ENCODE data around the gene WHRN. TPM values are rescaled to one million over a fixed set of nuclear protein-coding genes. Genes with fewer than 3 reads are reported as not detected.
A peak's percentile ranks its signal among the peaks of the same experiment; 100 is the strongest.

WHRN gene
- total RNA-seq, 1 experiment from 2014 or later: 2.0 TPM

DNA sequence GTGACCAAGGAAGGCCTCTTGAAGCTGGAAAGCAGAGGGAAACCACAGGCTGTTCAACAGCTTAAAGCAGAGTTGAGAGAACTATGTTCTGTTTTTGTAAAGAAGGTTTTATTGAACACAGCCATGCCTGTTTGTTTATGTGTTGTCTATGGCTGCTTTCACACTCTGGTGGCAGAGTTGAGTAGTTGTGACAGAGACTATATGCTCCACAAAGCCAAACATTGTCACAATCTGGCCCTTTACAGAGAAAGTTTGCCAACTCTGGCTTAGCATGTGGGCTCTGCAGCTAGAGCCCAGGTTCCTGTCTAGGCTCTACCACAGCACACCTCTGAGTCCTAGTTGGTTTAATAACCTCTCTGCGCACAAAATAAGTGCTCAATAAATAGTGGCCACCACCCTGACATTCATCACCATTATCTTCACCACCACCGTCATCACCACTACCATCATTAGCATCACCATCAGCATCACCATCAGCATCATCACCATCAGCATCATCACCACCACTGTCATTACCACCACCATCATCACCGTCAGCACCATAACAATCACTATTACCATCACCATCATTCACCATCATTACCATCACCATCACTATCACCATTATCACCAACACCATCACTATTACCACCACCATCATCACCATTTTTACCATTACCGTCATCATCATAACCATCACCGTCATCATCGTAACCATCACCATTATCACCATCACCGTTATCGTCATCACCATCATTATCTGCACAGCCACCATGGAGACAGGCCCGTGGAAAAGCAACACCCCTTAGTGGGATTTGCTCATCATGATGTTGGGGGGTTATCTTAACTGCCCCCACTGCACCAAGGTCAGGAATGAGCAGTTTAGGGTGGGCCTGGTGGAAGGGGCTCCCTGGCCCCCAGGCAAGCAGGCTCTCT lies 135.8 kb downstream of the WHRN start:
- DNase-seq (ENCODE audit: low read depth): no peak

DNA sequence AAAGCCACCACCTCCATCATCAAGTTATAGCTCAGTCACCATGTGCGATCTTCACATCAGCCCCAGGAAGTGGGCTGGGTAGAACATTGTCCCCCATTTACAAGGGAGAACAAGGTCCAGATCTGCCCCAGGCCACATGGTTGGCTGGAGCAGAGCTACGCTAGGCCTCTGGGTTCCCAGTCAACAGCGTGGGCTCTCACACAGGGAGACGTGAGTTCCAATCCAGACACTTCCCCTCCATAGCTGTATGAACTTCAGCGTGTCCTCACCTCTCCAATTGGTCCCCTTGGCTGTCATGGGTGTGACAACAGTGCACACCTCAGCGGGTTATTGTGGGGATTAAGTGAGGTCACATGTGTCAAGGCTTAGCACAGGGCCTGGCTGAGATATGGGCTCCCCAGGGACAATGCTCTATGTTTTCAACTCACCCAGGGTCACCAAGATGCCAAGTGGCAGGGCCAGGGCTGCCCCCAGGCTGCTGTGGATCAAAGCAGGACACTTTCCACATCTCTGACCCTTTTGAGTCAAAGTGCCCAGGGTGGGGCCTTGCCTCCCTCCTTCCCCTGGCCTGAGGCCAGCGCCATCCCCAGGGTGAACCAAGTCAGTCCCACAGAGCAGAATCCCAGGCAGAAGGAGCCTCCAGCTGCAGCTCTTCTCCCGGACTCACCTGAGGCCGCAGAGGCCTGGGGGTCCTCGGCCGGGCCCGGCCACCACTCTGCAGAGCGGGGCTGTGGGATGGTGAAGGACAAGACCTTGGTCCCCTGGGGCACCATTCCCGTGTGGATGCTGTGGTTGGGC lies 137.3 kb downstream of the WHRN start:
- DNase-seq (ENCODE audit: low read depth): no peak

DNA sequence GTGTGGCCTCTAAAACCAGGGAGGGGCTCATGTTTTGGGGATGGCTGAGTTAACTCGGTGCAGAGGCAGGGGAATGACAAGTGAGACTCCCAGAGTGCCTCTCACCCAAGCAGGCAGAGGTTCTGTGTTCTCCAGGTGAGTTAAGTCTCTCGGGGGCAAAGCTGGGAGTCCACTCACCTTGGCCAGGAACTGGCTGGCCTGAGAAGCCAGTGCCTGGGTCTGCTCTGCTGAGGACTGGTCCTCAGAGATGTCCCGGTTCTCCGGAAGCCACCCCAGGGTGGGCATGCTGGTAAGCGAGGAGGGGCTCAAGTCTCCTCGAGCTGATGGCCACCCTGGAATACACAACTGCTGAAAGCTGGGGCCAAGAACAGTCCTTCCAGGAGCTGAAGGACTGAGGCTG lies 137.9 kb downstream of the WHRN start:
- DNase-seq (ENCODE audit: low read depth): no peak

DNA sequence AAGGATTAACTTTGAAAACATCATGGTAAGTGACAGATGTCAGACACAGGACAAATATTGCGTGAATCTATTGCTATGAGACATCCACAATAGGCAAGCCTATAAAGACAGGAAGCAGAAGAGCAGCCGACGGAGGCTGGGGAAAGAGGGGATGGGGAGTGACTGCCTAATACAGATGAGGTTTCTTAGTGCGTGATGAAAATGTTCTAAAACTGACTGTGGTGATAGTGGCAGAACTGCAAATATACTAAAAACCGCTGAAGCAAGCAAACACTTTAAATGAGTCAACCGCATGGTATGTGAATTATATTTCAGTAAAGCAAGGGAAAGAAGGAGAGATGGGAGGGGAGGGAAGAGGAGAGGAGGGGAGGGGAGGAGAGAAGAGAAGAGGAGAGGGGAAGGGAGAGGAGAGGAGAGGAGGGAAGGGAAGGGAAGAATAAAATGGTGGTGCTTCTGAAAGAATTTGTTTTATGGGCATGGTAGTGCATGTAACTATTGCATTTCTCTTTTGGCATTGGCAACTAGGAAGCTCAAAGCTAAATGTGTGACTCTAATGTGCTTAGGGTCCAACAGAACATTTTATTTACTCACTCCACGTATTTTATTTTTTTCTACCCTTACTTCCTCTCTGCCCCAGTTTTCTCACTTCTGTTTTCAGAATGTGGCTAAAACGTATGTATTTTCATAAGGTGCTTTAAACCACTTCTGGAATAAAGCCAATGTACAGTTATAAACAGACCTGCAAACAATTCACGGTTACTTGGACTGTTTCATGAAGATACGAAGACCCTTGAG lies 138.7 kb downstream of the WHRN start:
- peak; percentile 88 for DNase-seq (ENCODE audit: low read depth)

DNA sequence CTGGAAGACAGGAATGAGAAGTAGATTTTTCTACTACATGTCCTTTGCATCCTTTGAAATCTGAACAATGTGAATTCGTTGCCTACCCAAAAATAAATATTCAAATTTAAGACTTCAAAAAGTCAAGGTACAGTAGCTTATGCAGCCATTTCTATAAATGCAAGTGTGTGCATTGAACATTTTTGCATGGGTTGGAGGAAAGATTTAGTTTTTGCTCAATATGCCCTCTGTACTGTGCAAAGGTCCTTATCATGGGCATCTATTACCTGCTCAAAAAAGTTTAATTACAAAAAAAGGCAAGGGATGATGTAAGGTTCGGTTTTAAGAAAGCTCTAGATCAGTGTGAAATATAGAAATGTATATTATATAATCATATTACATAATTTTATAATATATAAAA lies 140.1 kb downstream of the WHRN start:
- no peak for DNase-seq (ENCODE audit: low read depth)

DNA sequence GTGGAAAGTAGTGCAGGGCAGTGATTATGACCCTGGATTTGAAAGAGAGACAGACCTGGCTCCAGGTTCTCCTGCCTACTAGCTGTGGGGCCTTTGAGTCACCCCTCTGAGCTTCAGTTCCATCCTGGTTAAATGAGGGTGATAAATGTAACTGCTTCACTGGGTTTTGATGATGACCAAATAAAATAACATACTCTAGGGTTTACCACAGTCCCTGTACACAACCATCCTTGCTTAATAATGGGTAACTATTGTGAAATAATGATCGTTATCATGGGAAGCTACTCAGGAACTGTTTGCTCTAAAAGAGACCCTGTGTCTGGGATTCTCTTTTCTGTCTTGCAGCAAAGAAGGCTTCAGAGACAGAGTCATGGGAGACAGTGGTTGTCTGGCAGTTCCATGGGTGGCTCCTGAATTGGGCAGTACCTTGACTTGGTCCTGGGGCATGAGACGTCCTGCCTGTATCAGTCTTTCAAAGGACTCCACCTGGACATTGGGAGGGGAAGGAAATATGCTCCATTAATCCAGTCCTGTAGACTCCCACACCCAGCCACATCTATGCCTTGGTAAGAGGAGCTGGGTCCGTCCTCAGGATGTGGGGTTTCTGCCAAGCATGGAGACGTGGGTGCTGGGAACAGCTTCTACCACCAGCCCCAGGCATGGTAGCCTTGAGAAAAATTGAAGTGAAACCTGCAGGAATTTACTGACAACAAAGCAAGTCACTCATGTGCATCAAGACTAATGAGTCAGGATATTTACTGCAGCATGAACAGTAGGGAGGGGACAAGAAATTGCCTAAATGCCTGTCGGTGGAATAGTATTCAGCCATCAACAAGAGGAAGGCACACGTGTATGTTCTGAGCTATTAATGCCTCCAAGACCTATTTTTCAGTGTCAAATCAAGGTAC lies 140.9 kb downstream of the WHRN start:
- DNase-seq (ENCODE audit: low read depth): peak; percentile 66

DNA sequence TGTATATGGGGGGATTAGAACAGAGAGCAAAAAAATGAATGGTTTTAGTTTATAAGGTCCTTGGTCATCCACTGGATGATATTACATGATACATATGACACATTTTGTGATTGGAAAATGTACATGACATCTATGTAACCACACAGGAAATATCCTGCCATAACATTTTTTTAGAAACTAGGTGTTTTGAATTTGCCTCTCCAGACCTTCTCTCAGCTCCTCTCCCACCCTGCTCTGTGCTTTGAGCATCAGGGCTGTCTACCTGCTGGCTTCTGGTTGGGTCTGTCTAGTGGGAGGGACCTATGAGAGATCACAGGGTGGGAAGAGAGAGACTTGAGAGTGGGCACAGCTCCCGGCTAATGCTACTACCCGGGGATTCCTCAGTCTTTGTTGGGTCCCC lies 141.8 kb downstream of the WHRN start:
- no peak for DNase-seq (ENCODE audit: low read depth)

DNA sequence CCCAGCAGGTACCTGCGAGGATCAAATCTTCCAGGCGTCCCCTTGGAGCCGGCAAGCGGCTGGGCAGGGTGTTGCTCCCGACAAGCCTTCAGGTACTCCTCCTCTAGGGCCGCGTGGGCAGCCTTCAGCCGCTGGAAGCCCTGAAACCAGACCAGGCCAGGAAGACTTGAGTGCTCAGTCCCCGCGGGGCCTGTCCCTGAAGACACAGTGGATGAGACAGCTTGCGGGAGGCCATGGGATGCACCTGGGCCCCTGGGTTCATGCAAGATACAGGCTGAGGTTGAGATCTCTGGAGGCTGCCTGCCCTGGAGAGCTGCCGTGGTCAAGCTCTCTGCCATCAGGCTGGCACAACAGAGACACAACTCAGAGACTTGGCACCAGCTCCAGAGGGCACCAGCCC lies 142.9 kb downstream of the WHRN start:
- no peak for DNase-seq (ENCODE audit: low read depth)

DNA sequence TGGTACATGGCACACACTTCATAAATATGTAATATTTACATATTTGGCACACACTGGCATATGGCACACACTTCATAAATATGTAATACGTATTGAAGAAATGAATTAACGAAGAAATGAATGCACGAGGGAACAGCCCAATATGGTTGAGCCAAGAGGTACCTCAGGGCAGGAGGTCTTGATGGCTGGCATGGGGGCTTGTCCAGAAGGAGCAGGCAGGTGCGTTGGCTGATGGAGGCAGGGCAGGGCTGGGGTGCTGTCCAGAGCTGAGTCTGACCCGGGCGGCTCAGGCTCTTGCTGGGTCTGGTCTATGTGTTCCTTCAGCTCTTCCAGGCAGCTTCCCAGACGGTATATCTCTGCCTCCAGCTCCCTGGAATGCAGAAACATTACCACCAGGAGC lies 143.7 kb downstream of the WHRN start:
- DNase-seq (ENCODE audit: low read depth): no peak

DNA sequence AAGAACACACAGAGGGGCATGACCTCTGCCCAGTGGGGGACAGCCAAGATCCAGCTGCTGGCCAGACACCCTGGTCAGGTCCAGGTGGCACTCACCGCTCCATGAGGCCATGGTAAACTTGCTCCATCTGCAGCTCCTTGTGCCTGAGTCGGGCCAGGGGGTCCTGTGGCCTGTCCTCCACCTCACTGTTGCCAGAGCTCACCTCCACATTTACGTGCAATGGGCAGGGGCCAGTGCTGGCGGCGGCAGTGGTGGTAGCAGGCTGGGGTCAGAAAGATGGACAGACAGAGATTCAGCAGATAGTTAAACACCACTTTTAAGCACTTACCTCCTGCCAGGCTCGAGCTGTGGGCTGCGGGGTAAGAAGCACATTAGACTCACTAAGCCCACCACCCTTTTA lies 145.5 kb downstream of the WHRN start:
- DNase-seq (ENCODE audit: low read depth): no peak

DNA sequence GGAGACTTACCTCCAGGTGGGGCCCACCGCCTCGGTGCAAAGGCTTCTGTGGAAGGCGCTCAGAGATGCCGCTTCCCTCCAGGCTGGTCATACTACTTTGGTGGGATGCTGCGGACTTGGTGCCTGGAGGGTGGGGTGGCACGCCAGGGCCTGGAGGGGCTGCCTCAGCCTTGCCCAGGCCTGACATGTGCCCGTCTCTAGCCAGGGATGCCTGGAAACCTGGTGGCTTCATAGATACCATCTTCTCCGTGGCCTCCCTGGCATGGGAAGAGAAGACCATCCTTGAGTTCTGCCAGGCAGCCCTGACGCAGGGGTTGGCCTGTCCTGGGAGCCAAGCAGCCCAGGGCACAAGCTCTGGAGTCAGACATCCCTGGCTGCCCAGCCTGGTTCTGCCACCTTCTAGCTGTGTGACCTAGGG lies 147.4 kb downstream of the WHRN start:
- DNase-seq (ENCODE audit: low read depth): no peak

DNA sequence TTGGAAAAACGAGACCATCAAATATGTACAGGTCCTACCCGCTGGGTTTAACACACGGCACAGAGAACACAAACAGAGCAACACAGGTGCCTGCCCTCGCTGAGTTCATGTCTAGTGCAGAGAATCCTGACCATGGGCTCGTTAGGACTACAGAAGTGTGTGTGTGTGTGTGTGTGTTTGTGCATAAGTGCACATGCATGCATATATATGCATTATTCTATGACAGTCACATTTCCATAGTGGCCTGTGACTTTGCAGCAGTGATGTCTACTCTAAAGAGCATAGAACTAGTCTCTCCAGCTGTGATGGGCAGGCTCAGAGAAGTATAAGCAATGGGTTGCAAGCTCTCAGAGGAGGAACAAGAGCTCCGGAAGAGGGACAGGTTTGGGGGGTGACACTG lies 147.9 kb downstream of the WHRN start:
- DNase-seq (ENCODE audit: low read depth): no peak

DNA sequence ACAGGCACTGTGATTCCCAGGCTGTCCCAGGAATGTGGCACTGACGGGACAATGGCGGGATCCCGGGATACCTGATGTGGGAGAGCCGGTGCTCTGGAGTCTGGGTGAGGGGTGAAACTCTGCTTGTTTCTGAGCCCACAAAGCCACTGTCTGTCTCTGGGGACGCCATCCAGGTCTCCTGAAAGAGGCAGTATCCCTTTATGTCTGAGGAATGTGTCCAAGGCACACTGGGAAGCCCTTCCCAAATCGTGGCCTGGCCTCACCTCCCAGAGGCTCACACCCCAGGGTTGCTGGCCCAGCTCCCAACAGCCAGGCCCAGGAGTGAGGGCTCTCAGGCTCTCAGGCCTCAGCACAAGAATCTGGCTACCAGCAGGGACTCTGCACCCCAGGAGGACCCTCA lies 148.5 kb downstream of the WHRN start:
- no peak for DNase-seq (ENCODE audit: low read depth)

DNA sequence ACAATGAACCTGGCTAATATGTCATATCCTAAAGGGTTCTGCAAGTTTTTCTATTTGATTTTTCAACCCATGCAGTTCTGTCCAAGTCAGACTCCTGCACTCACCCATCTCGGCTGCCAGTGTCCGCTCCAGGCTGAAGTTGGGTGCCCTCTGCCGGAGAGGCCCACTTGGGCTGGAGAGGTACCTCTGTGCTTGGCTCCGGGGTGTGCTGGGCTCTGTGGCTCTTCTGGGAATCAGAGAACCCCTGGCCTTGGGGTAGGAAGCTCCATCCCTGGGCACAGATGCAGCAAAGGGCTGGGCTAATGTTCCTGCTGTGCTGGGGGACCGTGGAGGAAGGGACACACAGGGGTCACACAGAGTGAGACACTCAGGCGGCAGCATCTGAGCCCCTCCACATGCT lies 149.5 kb downstream of the WHRN start:
- DNase-seq (ENCODE audit: low read depth): no peak

Small RNA genes within 50 kb of the gene (small RNA-seq; reads per million reads assigned to genes)
- gene AL138895.2: not detected

Other genes starting within 250 kb of the WHRN start
- gene ORM1, start 182.4 kb downstream of the WHRN start, total RNA-seq (2014; rRNA removed; shearing (Covaris generic)): not detected in 2 replicates
- not detected in 2 replicates for gene ORM2, start 175.6 kb downstream of the WHRN start, total RNA-seq (2014; rRNA removed; shearing (Covaris generic))
- gene AKNA, start 117.5 kb downstream of the WHRN start, total RNA-seq (2014; rRNA removed; shearing (Covaris generic)): 3.8 and 4.2 TPM in 2 replicates
- 96.0 and 97.4 TPM in 2 replicates for gene ATP6V1G1, start 82.3 kb upstream of the WHRN start, total RNA-seq (2014; rRNA removed; shearing (Covaris generic))
- gene TMEM268, start 105.8 kb upstream of the WHRN start, total RNA-seq (2014; rRNA removed; shearing (Covaris generic)): 8.7 and 9.6 TPM in 2 replicates
- gene TEX53, start 152.3 kb upstream of the WHRN start, total RNA-seq (2014; rRNA removed; shearing (Covaris generic)): not detected in 2 replicates
- gene TEX48, start 176.7 kb upstream of the WHRN start, total RNA-seq (2014; rRNA removed; shearing (Covaris generic)): 0.96 TPM in 1 of 2 replicates, not detected in the other

All from HT1080 (cell line).